ENCODE data around the gene PSMB10. TPM values are rescaled to one million over a fixed set of nuclear protein-coding genes. Genes with fewer than 3 reads are reported as not detected.

The PSMB10 gene
- total and polyA plus RNA-seq, 2 of the 8 experiments (the other 6 are each of a cell fraction or from before 2014, with no cell fraction given), result 32.1 to 61.9 TPM

DNA sequence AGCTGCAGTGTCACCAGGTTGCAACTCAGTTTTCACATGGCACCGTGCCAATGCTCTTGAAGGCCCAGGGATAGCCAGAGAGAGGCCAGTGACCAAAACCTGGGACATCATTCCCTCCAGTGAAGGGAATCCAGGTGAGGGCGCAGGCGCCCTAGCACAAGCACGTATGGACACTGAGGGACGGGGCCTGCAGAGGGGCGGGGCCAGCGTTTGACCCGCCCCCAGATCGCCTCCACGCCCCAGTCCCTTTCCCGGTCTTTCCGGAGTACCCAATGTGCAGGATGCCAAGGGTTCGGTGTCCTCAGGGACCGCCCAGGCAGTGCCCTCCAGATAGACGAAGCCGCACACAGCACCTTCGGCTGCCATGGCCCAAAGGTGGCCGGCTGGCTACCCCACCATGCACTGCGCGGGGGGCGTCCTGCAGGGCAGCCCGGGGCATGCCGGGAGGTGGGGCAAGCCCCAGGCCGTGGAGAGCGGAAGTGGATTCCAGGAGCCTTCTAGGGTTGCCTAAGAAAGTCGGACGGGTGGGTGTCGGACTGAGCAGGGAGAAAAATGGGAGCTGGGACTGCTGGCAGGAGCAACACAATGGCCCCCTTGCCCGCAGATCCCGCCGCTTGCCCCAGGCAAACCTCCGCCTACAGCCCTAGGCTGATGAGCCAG is 27.1 kb upstream of the PSMB10 start:
- Histone ChIP-seq H4K20me1 (replicated peaks in 1 of 2; ENCODE audit: control insufficient read depth in 1 of 2, insufficient read depth in 2 of 2, low read length in 2 of 2) (peaks cover 2 to 25% of the 10 kb centered on the region in 2 experiments), H3K27me3 (replicated peaks in 1 of 4; ENCODE audit: control insufficient read depth in 3 of 4, extremely low read depth in 1 of 4, insufficient read depth in 3 of 4, low read length in 3 of 4) (no peaks in the 10 kb centered on the region), H3K4ac (replicated peaks; ENCODE audit: insufficient read length, low read depth, low read length) (no peak overlapping the region), H3K9ac (replicated peaks in 1 of 4; ENCODE audit: extremely low read depth in 1 of 4, low read depth in 3 of 4, low read length in 3 of 4) (no peak overlapping the region), H3K79me2 (ENCODE audit: control insufficient read depth in 1 of 2, insufficient read depth in 2 of 2, low read length in 2 of 2) (peaks cover 0 to 4% of the 10 kb centered on the region in 2 experiments; a peak in 2 of 4 replicates), H3K4me3 (ENCODE audit: extremely low read depth in 1 of 4, insufficient read depth in 2 of 4, low read depth in 3 of 4, low read length in 4 of 4) (no peak overlapping the region), H4K8ac (ENCODE audit: extremely low read depth, insufficient read depth, low read length) (peak overlapping the region; percentile 36; the same call in 1 of the 2 replicates), H4K91ac (replicated peaks; ENCODE audit: insufficient read length, low read length) (no peak overlapping the region), H3K4me1 (replicated peaks in 1 of 4; ENCODE audit: control insufficient read depth in 3 of 4, insufficient read depth in 4 of 4, low read length in 3 of 4) (peaks cover 6 to 25% (median 18%) of the 10 kb centered on the region in 4 experiments), H3K18ac (ENCODE audit: extremely low read depth, low read length) (no peak overlapping the region), H3K4me2 (ENCODE audit: insufficient read depth in 1 of 2, low read depth in 2 of 2, low read length in 2 of 2) (peak overlapping the region in 1 of 2 experiments; percentile 11; a peak in 1 of 4 replicates), H2BK5ac (ENCODE audit: low read depth, low read length) (peak overlapping the region; percentile 35; the same call in 1 of the 2 replicates), H2AK5ac (ENCODE audit: low read depth, low read length) (no peak overlapping the region), H2AFZ (ENCODE audit: low read length) (no peak overlapping the region), H2BK15ac (ENCODE audit: low read length) (no peak overlapping the region; the same call in 1 of the 2 replicates), H3K23me2 (ENCODE audit: low read depth, low read length) (peaks cover 7% of the 10 kb centered on the region; the same call in 1 of the 2 replicates), H3K23ac (ENCODE audit: insufficient read length) (no peak overlapping the region), H2BK20ac (ENCODE audit: low read length) (no peak overlapping the region), H2BK120ac (replicated peaks; ENCODE audit: low read depth, low read length) (no peak overlapping the region), H3K56ac (replicated peaks; ENCODE audit: insufficient read length, low read depth, low read length) (no peak overlapping the region), H3K9me3 (ENCODE audit: insufficient read depth in 2 of 2, low read depth in 1 of 2, low read length in 1 of 2) (no peaks in the 10 kb centered on the region), H3K36me3 (ENCODE audit: control insufficient read depth in 2 of 4, insufficient read depth in 4 of 4, low read length in 3 of 4) (peaks cover 4 to 19% (median 17%) of the 10 kb centered on the region in 4 experiments; a peak in 6 of 8 replicates), H3K14ac (ENCODE audit: insufficient read length) (no peak overlapping the region), H3K27ac (ENCODE audit: low read depth, low read length) (no peak overlapping the region), H4K5ac (ENCODE audit: insufficient read length, low read depth, low read length) (no peak overlapping the region), H2BK12ac (ENCODE audit: low read depth, low read length) (no peak overlapping the region), H3K79me1 (ENCODE audit: low read depth, low read length) (peaks cover 20% of the 10 kb centered on the region; the same call in 1 of the 2 replicates)
- POLR2A ChIA-PET (ENCODE audit: partially characterized antibody), result interaction anchor here (0.6 to 3.9 kb wide), 12 partner anchors 8 to 416 kb away, joined by 3 to 26 read pairs (median 3); partner anchors contain the start of genes DDX28, DUS2, EDC4 and PSMB10
- DNase-seq (ENCODE audit: low read depth in 1 of 2, low spot score in 2 of 2), result peak; percentile 36 to 75
- FAIRE-seq, result no peak
- CTCF ChIA-PET (ENCODE audit: partially characterized antibody), result interaction anchor here (0.7 to 10.9 kb wide), 11 partner anchors 15 to 301 kb away, joined by 3 to 90 read pairs (median 4); partner anchors contain the start of genes LCAT, NRN1L and SLC7A6
- 72% methylated on average over 26 of the region's 32 CpGs; no CpG with 5 or more reads in 1 of the 2 experiments for WGBS, 2 experiments (ENCODE audit: extremely low coverage in 1 of 2, insufficient coverage in 1 of 2, insufficient read length in 1 of 2, insufficient replicate concordance in 2 of 2, low coverage in 1 of 2, low lambda C conversion rate in 2 of 2, missing lambda C conversion rate in 1 of 2)
- TF ChIP-seq CBX5 (IDR thresholded peaks at IDR 0.05; ENCODE audit: low read depth, low read length), result no peak
- no peak for TF ChIP-seq RBBP5 (IDR thresholded peaks at IDR 0.05; ENCODE audit: borderline replicate concordance, low read depth, low read length)
- TF ChIP-seq SP1 (IDR thresholded peaks at IDR 0.05; ENCODE audit: low read depth, low read length), result peak; percentile 63; the same call in 1 of the 2 replicates
- TF ChIP-seq EGR1 (IDR thresholded peaks at IDR 0.05; ENCODE audit: borderline replicate concordance, low read depth, low read length), result 0 out of 2 replicates have a peak, but pooled peaks have one; percentile 8
- TF ChIP-seq, protein P1, sequence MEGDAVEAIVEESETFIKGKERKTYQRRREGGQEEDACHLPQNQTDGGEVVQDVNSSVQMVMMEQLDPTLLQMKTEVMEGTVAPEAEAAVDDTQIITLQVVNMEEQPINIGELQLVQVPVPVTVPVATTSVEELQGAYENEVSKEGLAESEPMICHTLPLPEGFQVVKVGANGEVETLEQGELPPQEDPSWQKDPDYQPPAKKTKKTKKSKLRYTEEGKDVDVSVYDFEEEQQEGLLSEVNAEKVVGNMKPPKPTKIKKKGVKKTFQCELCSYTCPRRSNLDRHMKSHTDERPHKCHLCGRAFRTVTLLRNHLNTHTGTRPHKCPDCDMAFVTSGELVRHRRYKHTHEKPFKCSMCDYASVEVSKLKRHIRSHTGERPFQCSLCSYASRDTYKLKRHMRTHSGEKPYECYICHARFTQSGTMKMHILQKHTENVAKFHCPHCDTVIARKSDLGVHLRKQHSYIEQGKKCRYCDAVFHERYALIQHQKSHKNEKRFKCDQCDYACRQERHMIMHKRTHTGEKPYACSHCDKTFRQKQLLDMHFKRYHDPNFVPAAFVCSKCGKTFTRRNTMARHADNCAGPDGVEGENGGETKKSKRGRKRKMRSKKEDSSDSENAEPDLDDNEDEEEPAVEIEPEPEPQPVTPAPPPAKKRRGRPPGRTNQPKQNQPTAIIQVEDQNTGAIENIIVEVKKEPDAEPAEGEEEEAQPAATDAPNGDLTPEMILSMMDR (IDR thresholded peaks at IDR 0.05; ENCODE audit: control extremely low read depth in 1 of 3, insufficient read depth in 1 of 3, low read depth in 1 of 3, low read length in 3 of 3), result peak in 2 of 3 experiments; percentile 27 to 30; a peak in 3 of 4 replicates
- no peak for TF ChIP-seq JUN (IDR thresholded peaks at IDR 0.05; ENCODE audit: low read depth, low read length)
- no peak for TF ChIP-seq RFX5 (IDR thresholded peaks at IDR 0.05; ENCODE audit: borderline replicate concordance, low read depth, low read length)
- TF ChIP-seq NANOG (IDR thresholded peaks at IDR 0.05; ENCODE audit: insufficient read depth, low read depth, low read length, poor library complexity, severe bottlenecking), result no peak

All from H1 (cell line).